HepG2 (cell line): ENCODE measurements around the gene EXOC6B. TPM values are rescaled to one million over a fixed set of nuclear protein-coding genes. Genes with fewer than 3 reads are reported as not detected.

ENCODE experiments used
- ATAC-seq: fragments of 200-7000 bp; cut with Tn5 transposase; 3 replicates; pipeline ENCODE4 v1.9.1; 2020; ENCODE audit warnings: mild to moderate bottlenecking, moderate library complexity
- BruUV-seq: library from RNA; stranded (reverse); fragments of 400-500 nt; replicated peaks from 2 replicates; lab custom pipeline; 2021; lab: Mats Ljungman, UMichigan
- CTCF ChIA-PET: fragments of 300-600 bp; formaldehyde crosslinking; extraction: SDS; loops from one replicate; lab custom pipeline; 2021; ENCODE audit warnings: low total read pairs, inconsistent platforms, low intra/inter-chr PET ratio; lab: Yijun Ruan, JAX
- POLR2A ChIA-PET: fragments of 350-600 bp; sonication (Branson Sonifier 250); formaldehyde crosslinking; loops from one replicate; lab custom pipeline; 2020; ENCODE audit warnings: antibody characterized with exemption, inconsistent platforms; lab: Yijun Ruan, JAX
- DNase-seq: peaks from one replicate; pipeline ENCODE4 v3.0.0-alpha.2; 2015; ENCODE audit warnings: low spot score
- FAIRE-seq: peaks from 3 replicates; lab custom pipeline; 2011; peaks lifted over from hg19 to GRCh38; lab: Jason Lieb, UNC
- H2AFZ ChIP-seq: one replicate; pipeline ENCODE4 v1.6.1; 2011; ENCODE audit warnings: low read length, inconsistent platforms
- H3K27ac ChIP-seq: fragments of 300-600 bp; 3 replicates; pipeline ENCODE4 v1.8.0; 2011; ENCODE audit warnings: mixed run types, mild to moderate bottlenecking, mixed read lengths, low read length, inconsistent platforms; ENCODE audit not compliant: insufficient read depth; ENCODE audit errors: extremely low read length
- H3K27me3 ChIP-seq, 2 experiments: fragments of 200-600 bp in 1 of 2; 2 replicates in 1 of 2; 3 replicates in 1 of 2; pipeline versions ENCODE4 v1.6.0 to v1.8.0; 2011; ENCODE audit warnings: low read length in 2 of 2, mild to moderate bottlenecking in 2 of 2, moderate library complexity in 2 of 2, inconsistent platforms in 1 of 2; ENCODE audit not compliant: insufficient read depth in 2 of 2, control insufficient read depth in 1 of 2
- H3K36me3 ChIP-seq, 2 experiments: fragments of 200-600 bp in 1 of 2; replicated peaks in 1 of 2; 2 replicates in 1 of 2; 3 replicates in 1 of 2; pipeline versions ENCODE4 v1.5.1 to v1.8.0; 2011; ENCODE audit warnings: low read length in 2 of 2, inconsistent platforms in 1 of 2; ENCODE audit not compliant: insufficient read depth in 2 of 2, control insufficient read depth in 1 of 2
- H3K4me1 ChIP-seq: 2 replicates; pipeline ENCODE4 v1.5.1; 2012; ENCODE audit warnings: low read length, inconsistent platforms; ENCODE audit not compliant: insufficient read depth
- H3K4me2 ChIP-seq: 2 replicates; pipeline ENCODE4 v1.6.0; 2011; ENCODE audit warnings: low read depth, low read length, inconsistent platforms
- H3K4me3 ChIP-seq, 3 experiments: fragments of 200-600 bp in 1 of 3; sonication (generic), shearing (Covaris generic) in 1 of 3; replicated peaks in 1 of 3; 2 replicates each; pipeline ENCODE4 v1.5.1; 2011 to 2016; ENCODE audit warnings: low read length in 3 of 3, inconsistent platforms in 2 of 3, low read depth in 2 of 3, mild to moderate bottlenecking in 2 of 3, control low read depth in 1 of 3, mixed read lengths in 1 of 3; ENCODE audit not compliant: insufficient read depth in 1 of 3
- H3K79me2 ChIP-seq: one replicate; pipeline ENCODE4 v1.6.1; 2011; ENCODE audit warnings: low read length, inconsistent platforms; ENCODE audit not compliant: insufficient read depth
- H3K9ac ChIP-seq: 2 replicates; pipeline ENCODE4 v1.6.0; 2011; ENCODE audit warnings: mild to moderate bottlenecking, low read depth, low read length, inconsistent platforms; ENCODE audit not compliant: insufficient read depth
- H3K9me3 ChIP-seq: 2 replicates; pipeline ENCODE4 v1.5.1; 2012; ENCODE audit warnings: mild to moderate bottlenecking, low read length
- H4K20me1 ChIP-seq: 2 replicates; pipeline ENCODE4 v1.6.0; 2011; ENCODE audit warnings: inconsistent platforms, mild to moderate bottlenecking, low read length, moderate library complexity; ENCODE audit not compliant: insufficient read depth
- HMG20B ChIP-seq: conservative IDR thresholded peaks from 2 replicates; pipeline ENCODE4 v1.6.1; 2016; ENCODE audit warnings: missing genetic modification reagents, missing compliant biosample characterization
- ISX ChIP-seq: sonication (generic); formaldehyde crosslinking; conservative IDR thresholded peaks from 2 replicates; pipeline ENCODE4 v1.5.0; 2020; ENCODE audit warnings: missing genetic modification reagents
- PHF5A ChIP-seq: IDR thresholded peaks from one replicate; pipeline ENCODE4 v1.6.1; 2018; ENCODE audit warnings: low read depth, missing genetic modification reagents; ENCODE audit not compliant: unreplicated experiment
- SOX13 ChIP-seq, 3 experiments: fragments of 450-650 bp in 1 of 3; sonication (generic) in 1 of 3; formaldehyde crosslinking in 1 of 3; IDR thresholded peaks in 2 of 3; conservative IDR thresholded peaks in 1 of 3; 2 replicates each; pipeline versions ENCODE4 v1.5.0 to v1.6.1; 2016 to 2020; ENCODE audit warnings: antibody characterized with exemption in 1 of 3, mild to moderate bottlenecking in 1 of 3, missing compliant biosample characterization in 1 of 3, missing genetic modification reagents in 1 of 3, moderate library complexity in 1 of 3
- SOX5 ChIP-seq: IDR thresholded peaks from 2 replicates; pipeline ENCODE4 v1.6.1; 2016; ENCODE audit warnings: borderline replicate concordance
- ZNF614 ChIP-seq: IDR thresholded peaks from 2 replicates; pipeline ENCODE4 v1.6.1; 2018; ENCODE audit warnings: missing biosample characterization, missing genetic modification reagents, inconsistent platforms, borderline replicate concordance
- ZNF777 ChIP-seq: sonication (generic); formaldehyde crosslinking; IDR thresholded peaks from 2 replicates; pipeline ENCODE4 v1.4.0; 2020; ENCODE audit warnings: missing genetic modification reagents
- WGBS: methylation state at CpG from one replicate; pipeline ENCODE4 v1.1.6; 2017; ENCODE audit warnings: low lambda C conversion rate; 5-methylcytosine and 5-hydroxymethylcytosine counted together
- in situ Hi-C: cut with HindIII; loops from 2 replicates; pipeline ENCODE4 v1.10.0; 2017; ENCODE audit warnings: low pct_unique_long_range_greater_than_20kb; ENCODE audit not compliant: extremely low pct_ligation_motif_present
- intact Hi-C: fragments of 100-400 bp; cut with micrococcal nuclease; formaldehyde crosslinking; loops from one replicate; pipeline ENCODE4 v1.10.0; 2022; ENCODE audit not compliant: unreplicated experiment
- polyA plus RNA-seq, 8 experiments: library from polyadenylated mRNA; depleted of rRNA in 3 of 8; stranded (reverse) in 7 of 8; unstranded in 1 of 8; fragments of >200 nt; fragmentation: Illumina TruSeq in 4 of 8; extraction: Trizol in 4 of 8; gene quantifications; 2 replicates each; pipeline versions ENCODE4 v1.2.1 to v1.2.3, GENCODE V29; 2011 to 2016; ENCODE audit warnings: low read depth in 4 of 8, missing spikeins in 1 of 8, mixed read lengths in 1 of 8; ENCODE audit not compliant: insufficient read depth in 1 of 8
- total RNA-seq, 5 experiments: library from RNA; depleted of rRNA; stranded (reverse); fragments of >200 nt; fragmentation: Illumina TruSeq; extraction: Trizol; gene quantifications; 2 replicates each; pipeline ENCODE4 v1.2.3, GENCODE V29; 2016; ENCODE audit warnings: low read depth in 1 of 5
- TF ChIP-seq, protein P1 (sequence below): sonication (generic); formaldehyde crosslinking; IDR thresholded peaks from 2 replicates; pipeline ENCODE4 v1.8.0; 2022; ENCODE audit warnings: mild to moderate bottlenecking, missing genetic modification reagents

EXOC6B gene
- total and polyA plus RNA-seq, 2 of the 13 experiments (the other 11 are each of a cell fraction or from before 2014, with no cell fraction given): 9.1 to 15.9 TPM

DNA sequence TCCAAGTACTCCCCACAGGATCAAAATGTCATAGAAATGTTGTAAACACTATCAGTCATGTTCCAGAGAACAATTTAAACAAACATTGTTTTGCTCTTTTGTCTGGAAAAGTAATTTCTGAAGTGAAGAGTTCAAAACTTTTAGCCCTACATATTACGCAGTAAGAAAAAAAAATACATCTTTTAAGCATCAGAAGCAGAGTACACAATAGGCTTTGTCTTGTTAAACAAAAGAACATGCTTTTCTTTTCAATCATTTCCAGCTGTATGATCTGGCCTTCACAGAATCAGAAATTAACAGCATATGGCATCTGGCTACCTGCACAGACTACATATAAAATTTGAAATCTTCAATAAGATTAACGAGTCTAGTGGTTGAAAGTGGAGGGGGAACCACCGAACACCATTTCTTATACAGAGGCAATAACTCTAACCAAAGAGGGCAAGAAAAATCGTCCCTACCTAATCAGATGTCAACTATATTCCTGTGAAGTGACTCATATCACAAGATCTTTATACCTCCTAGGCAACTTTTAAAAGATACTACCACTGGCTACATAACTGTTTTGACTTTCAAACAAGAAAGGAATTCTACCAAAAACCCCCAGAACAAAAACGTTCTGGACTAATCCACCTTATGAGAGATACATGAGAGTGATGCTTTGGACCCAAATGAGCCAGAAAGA is 149.3 kb downstream of the EXOC6B start:
- no peak for FAIRE-seq
- H3K9me3 ChIP-seq: no peaks in the 10 kb centered on the region
- H3K4me3 ChIP-seq: no peak overlapping the region
- H3K4me1 ChIP-seq: peaks cover 57% of the 10 kb centered on the region
- TF ChIP-seq SOX5 (CRISPR knock-in tag) (peak; percentile 54; the same call in 1 of the 2 replicates), ISX (no peak), SOX13 (IDR thresholded peaks at IDR 0.05) (no peak), SOX13 (CRISPR knock-in tag; conservative IDR thresholded peaks at IDR 0.05 in 1 of 2, IDR thresholded peaks at IDR 0.05 in 1 of 2) (peak in 1 of 2 experiments; percentile 62; a peak in 2 of 4 replicates), PHF5A (CRISPR knock-in tag) (no peak), ZNF777 (CRISPR knock-in tag) (no peak), HMG20B (no peak), ZNF614 (CRISPR knock-in tag) (no peak)
- TF ChIP-seq, protein P1, sequence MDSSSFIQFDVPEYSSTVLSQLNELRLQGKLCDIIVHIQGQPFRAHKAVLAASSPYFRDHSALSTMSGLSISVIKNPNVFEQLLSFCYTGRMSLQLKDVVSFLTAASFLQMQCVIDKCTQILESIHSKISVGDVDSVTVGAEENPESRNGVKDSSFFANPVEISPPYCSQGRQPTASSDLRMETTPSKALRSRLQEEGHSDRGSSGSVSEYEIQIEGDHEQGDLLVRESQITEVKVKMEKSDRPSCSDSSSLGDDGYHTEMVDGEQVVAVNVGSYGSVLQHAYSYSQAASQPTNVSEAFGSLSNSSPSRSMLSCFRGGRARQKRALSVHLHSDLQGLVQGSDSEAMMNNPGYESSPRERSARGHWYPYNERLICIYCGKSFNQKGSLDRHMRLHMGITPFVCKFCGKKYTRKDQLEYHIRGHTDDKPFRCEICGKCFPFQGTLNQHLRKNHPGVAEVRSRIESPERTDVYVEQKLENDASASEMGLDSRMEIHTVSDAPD (CRISPR knock-in tag): no peak
- ChIA-PET POLR2A (no interaction called here), CTCF (no interaction called here)
- no peaks in the 10 kb centered on the region for H3K27me3 ChIP-seq
- 84% methylated on average over 5 of the region's 5 CpGs for WGBS
- no peak overlapping the region for H3K4me2 ChIP-seq
- H3K79me2 ChIP-seq: no peaks in the 10 kb centered on the region
- no peaks in the 10 kb centered on the region for H4K20me1 ChIP-seq
- intact Hi-C loops (loop anchor here (5.0 kb wide), 1 partner anchor 36 kb away; no protein-coding TSS in a partner anchor), in situ Hi-C loops (no loop called here)
- peak; percentile 6 for DNase-seq
- H3K9ac ChIP-seq: no peak overlapping the region
- H3K27ac ChIP-seq: no peak overlapping the region
- H3K36me3 ChIP-seq: no peaks in the 10 kb centered on the region; a peak in 1 of 5 replicates
- BruUV-seq: no TSS peak
- ATAC-seq: no peak
- H2AFZ ChIP-seq: no peak overlapping the region
